GM10847 (cell line): Measurements from ENCODE around the gene SPATA31D1.
"Not testable (repeated sequence)": the region's sequence is repeated elsewhere in the genome, so short reads cannot be mapped to it uniquely, and the experiment has no call there.

Experiments used
- POLR2A ChIP-seq: IDR thresholded peaks from 2 replicates; pipeline ENCODE4 v1.6.1; 2011; ENCODE audit not compliant: insufficient read length; ENCODE audit errors: extremely low read depth

SPATA31D1 gene

DNA sequence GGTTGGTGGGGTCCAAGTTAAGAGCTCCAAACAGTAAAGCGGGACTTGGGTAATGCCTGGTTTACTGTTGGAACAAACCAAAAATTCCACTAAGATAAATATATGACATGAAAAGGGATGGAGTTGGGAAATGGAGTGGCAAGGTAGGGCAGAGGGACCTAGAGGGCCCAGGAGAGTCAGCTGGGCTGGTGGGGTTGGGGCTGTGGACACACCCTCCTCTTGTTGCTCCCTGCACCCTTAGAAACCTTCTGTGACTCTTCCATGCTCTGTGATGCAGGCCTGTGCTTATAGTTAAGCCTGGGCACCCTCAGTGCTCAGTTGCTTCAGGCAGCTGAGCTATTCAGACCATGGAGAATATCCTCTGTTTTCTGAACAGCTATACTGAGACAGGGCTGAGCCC is at the start of gene SPATA31D1:
Gene SPATA31D1, plus strand, starts transcription at position 301 of the 400 bp plus-strand sequence. Its CDS starts 47 bp downstream, at position 348.
- not testable (repeated sequence) for TF ChIP-seq POLR2A

DNA sequence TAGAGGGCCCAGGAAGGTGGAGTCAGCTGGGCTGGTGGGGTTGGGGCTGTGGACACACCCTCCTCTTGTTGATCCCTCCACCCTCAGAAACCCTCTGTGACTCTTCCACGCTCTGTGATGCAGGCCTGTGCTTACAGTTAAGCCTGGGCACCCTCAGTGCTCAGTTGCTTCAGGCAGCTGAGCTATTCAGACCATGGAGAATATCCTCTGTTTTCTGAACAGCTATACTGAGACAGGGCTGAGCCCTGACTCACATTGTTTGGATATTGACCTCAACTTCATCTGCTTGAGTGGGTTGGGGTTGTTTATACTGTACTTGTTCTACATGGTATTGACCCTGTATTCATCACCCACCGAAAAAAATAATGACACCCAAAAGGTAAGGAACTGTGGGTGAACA is 45.2 kb upstream of the SPATA31D1 start, which contains the start of gene SPATA31D3:
Gene SPATA31D3, plus strand, starts transcription at position 108 of the 400 bp plus-strand sequence. Its CDS starts 86 bp downstream, at position 194.
- not testable (repeated sequence) for TF ChIP-seq POLR2A

GRCh38 chr9:81953096-81953495 is 35.5 kb upstream of the SPATA31D1 start:
- no peak for TF ChIP-seq POLR2A

DNA sequence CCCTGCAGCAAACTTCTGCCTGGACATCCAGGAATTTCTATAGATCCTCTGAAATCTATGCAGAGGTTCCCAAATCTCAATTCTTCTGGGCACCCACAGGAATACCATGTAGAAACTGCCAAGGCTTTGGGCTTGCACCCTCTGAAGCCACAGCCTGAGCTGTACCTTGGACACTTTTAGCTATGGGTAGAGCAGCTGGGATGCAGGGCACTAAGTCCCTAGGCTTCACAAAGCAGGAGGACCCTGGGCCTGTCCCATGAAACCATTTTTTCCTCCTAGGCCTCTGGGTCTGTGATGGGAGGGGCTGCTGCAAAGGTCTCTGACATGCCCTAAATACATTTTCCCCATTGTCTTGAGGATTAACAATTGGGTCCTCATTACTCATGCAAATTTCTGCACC is 32.9 kb upstream of the SPATA31D1 start:
- TF ChIP-seq POLR2A, result no peak

- TF ChIP-seq POLR2A, result no peak
Observed at GRCh38 chr9:81964218-81965171, 24.1 kb upstream of the SPATA31D1 start.

DNA sequence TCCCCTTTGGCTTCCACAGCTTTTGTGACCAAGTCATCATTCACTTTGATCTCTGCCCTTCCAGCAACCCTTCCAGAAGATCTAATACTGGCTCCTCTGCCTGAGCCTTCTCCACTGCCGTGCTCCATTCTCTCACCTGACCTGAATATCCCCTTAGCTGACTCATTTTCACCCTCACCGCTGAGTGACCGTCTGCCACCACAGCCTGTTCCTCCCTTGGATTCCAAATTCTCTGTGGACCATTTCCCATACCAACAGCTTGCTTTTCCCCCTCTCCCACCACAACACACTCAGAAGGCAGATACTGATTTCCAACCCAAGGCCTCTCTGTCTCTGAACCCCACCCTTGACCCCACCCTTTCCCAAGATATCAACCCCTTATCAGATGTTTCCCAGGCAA is 20.5 kb upstream of the SPATA31D1 start:
- TF ChIP-seq POLR2A, result no peak

DNA sequence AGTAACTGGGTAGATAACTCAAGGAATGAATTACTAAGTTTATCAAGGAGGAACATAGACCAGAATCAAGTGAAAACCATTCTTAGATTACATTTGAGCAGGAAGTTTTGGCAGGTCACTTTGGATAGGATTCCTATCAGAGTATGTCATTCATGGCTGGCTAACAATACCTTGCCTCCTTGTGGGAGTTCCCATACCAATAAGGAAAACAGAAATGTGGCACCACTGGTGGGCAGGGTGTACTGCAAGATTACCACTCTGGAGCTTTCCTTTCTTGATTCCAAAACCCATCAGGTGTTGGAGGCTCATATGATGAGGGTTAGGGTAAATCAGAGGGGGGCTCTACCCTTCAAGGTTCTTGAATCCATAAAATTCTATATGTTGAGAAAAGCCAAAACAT is 18.6 kb upstream of the SPATA31D1 start:
- TF ChIP-seq POLR2A, result no peak

DNA sequence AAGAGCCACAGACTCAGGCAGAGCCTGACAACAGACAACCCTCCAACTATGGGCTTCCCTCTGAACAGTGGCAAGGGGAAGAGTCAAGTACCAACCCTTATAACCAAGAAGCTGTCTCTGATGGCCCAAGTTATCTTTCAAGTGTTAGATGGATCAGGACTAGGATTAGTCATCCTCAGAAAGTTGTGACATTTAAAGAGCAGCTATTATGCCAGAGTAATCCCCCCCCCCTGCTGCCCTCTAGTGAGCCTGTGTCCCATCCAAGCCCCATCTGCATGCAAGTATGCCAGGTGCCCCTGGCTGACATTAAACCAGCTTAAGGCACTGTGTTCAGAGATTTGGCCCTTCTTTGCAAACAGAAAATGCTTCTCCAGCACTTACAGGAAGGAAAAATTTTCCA is 16.8 kb upstream of the SPATA31D1 start:
- no peak for TF ChIP-seq POLR2A

DNA sequence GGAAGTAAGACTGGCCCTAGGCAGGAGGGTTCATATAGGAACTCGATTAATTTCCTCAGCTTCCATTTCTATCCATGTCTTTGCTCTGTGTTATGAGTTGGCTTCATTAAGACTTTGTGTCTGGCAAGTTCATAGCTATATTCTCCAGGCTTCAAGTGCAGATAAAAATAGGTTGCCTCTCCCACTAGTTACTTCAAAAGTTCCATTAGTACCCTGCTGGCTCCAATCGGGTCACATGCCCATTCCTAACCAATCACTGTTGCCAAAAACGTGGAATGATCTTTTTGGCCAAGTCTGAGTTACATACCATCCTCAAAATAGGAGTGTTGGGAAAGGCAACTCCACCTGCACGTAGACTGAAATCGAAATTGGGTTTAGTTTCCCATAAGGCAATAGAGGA is 13.8 kb upstream of the SPATA31D1 start:
- no peak for TF ChIP-seq POLR2A

DNA sequence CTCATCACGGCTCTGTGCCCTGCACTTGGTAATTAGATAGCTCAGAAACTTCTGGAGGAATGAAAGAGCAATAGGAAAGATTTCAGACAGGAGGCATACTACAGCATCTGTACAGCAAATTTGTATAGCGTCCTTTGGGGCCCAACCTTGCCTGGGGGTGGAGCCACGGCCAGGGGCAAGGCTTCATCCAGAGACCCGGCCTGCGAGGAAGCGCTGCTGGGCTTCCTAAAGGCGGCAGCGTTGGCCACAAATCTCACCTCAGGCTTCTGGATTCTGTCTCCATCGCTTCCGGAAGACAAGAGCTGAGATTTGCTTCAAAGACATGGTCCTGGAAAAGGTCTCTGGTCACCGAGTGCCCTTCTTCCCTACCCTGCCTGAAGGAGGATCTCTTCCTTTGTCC is 12.2 kb upstream of the SPATA31D1 start:
- no peak for TF ChIP-seq POLR2A

DNA sequence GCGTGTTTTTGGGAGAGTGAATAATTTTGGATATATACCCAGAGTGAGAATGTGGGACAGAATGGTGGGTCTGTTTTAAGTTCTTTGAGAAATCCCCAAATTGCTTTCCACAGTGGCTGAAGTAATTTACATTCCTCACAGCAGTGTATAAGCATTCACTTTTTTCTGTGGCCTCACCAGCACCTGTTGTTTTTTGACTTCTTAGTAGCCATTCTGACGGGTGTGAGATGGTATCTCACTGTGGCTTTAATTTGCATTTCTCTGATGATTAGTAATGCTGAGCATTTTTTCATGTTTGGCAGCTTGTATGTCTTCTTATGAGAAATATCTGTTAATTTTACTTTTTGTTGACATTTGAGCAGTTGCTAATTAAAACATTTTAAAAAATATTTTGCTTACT is 9.4 kb upstream of the SPATA31D1 start:
- TF ChIP-seq POLR2A, result no peak

DNA sequence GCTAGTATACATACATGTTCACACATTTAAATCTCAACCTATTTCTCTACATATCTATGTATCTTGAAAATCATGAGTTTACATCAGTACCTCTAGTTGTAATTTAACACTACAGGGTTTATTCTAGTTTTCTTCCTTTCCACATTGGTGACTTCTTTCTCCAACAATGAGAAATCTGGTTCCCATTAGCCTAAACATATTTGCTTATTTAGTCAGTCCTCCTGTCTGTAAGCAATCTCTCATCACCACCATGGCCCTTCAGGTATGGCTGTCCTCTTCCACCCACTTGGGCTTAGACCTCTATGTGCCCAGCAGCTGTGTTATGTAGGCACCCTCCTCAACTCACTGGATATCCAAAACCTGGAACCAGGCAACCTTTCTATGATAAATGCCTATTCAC is 8.0 kb upstream of the SPATA31D1 start:
- no peak for TF ChIP-seq POLR2A

GRCh38 chr9:81981883-81982282 is 6.7 kb upstream of the SPATA31D1 start:
- no peak for TF ChIP-seq POLR2A

DNA sequence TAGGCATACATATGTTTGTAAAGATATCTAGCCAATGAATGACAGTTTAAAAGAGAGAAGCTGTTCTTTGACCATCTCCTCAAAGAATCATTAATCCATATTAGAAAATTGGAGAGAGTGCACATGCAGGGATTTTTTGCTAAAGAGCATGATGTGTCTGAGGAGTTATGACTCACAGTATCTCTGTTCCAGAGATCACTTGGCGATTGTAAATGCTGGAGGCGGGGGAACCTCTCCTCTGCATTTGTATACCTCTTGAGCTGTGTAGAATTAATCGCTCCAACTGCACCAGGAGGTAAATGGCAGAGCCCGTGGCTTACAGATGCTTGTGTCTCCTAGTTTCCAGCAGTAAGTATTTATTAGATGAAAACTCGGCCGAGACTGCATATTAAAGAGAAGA is 3.6 kb upstream of the SPATA31D1 start:
- no peak for TF ChIP-seq POLR2A

DNA sequence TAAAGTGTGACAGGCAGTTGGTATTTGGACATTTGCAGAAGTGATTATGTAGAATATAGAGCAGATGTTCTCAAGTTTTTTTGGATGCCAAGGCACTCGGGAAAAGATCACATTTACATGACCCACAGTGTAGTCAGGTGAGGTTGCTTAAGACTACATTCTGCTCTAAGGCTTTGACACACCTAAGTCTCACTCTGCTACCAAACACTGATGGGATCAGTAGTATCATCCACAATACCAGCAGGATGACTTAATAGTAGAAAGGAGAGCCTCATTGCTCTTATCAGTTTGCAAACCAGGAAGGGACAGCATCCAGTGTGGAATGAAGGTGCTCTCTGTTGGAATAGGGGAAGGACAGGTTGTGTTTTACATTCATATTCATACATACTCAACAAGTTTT is 2.5 kb upstream of the SPATA31D1 start:
- TF ChIP-seq POLR2A, result no peak

- no peak for TF ChIP-seq POLR2A
Observed at GRCh38 chr9:81989700-81990099, 1.1 kb downstream of the SPATA31D1 start.

DNA sequence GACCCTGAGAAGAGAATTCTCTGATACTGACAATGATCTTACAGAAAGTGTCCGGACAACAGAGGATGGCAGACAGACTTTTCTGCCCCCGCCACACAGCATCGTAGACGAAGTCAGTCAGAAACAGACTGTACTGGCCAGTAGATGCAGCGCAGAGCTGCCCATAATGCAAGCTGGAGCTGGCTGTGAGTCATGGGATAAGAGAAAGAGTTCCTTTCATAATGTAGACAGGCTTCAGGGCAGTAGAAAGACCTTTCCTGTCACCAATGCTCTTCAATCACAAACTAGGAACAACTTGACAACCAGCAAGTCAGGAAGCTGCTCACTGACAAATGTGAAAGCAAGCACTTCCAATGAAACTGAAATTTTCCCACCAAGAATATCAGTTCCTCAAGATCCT is 5.1 kb downstream of the SPATA31D1 start:
- TF ChIP-seq POLR2A, result no peak
